ENCODE results near the gene COIL.

The COIL gene

DNA sequence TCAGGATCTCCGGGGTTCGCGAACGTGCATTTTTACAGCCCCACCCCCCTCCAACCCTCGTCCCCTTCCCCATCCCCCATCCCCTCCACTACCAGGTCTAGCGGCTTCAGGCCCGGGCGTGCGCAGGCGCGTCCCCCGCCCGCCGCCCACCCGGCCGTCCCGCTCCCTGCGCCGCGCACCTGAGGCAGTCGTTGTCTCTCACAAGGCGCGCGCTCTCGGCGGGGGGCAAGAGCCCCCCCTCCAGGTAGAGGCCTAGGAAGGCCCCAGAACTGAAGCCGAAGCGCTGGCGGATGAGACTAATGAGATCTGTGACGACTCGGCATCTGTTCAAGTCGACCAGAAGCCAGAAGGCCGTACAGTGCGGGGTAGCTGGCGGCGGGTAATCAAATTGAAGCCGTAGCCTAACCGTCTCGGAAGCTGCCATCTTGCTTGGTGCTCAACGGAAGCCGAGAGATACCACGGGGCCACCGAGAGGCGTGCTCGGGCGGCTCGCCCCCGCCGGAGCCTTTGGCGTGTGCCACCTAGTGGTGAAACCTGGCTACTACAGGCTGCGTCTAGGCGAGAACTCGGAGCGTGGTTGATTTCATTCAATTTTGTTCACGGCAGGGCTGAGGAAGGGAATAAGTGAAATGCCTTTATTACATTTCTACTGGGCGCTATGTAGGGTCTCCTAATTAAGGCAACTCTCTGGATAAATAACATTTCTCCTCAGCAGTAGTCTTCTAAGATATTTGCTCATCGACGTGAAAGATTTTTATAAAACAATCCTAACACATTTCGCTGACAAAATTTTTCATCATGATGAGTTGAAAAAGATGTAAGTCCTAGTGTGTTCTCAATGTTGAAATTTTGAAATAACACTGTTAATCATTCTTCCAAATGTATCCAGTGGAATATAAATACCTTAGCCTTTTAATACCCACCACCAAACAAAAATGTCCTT lies at the start of gene COIL:
Gene COIL, minus strand, starts transcription at position 455 of the 943 bp plus-strand sequence. Its CDS starts 31 bp downstream, at position 424.
- DNase-seq (peak; percentile 94), ATAC-seq (ENCODE audit: insufficient read depth, low read depth) (peak; percentile 96)
- Histone ChIP-seq H2AFZ (ENCODE audit: low read depth, low read length) (peak within 1 kb of the TSS; percentile 96), H3K9ac (ENCODE audit: low read depth, low read length) (peak within 1 kb of the TSS; percentile 98), H3K9me3 (ENCODE audit: insufficient read depth, low read length, severe bottlenecking) (no peaks in the 10 kb centered on the region), H3K79me2 (ENCODE audit: insufficient read depth, low read length) (peaks cover 48% of the 10 kb centered on the region), H3K36me3 (ENCODE audit: insufficient read depth, low read length) (peaks cover 17% of the 10 kb centered on the region; the same call in 1 of the 2 replicates), H3K4me2 (ENCODE audit: insufficient read depth, low read length) (peak within 1 kb of the TSS; percentile 64), H3K27me3 (ENCODE audit: insufficient read depth, low read length, poor library complexity) (no peaks in the 10 kb centered on the region), H4K20me1 (ENCODE audit: insufficient read depth, low read length) (peaks cover 8% of the 10 kb centered on the region), H3K4me1 (ENCODE audit: insufficient read depth, low read length) (peaks cover 44% of the 10 kb centered on the region), H3K4me3 (ENCODE audit: low read depth in 1 of 2, low read length in 2 of 2) (peak within 1 kb of the TSS; percentile 90), H3K27ac (ENCODE audit: low read length) (peak within 1 kb of the TSS; percentile 100)
- TF ChIP-seq CTCF (IDR thresholded peaks at IDR 0.05; ENCODE audit: borderline replicate concordance, extremely low read depth, low read length, poor library complexity, severe bottlenecking) (peak; percentile 99), EZH2 (IDR thresholded peaks at IDR 0.05; ENCODE audit: borderline replicate concordance, low read depth, low read length, severe bottlenecking) (no peak)

GRCh38 chr17:57010487-57010886 lies 49.6 kb upstream of the COIL start:
- Histone ChIP-seq H3K27ac (ENCODE audit: low read length) (no peak overlapping the region), H3K9me3 (ENCODE audit: insufficient read depth, low read length, severe bottlenecking) (no peaks in the 10 kb centered on the region), H2AFZ (ENCODE audit: low read depth, low read length) (no peak overlapping the region), H3K4me3 (ENCODE audit: low read depth in 1 of 2, low read length in 2 of 2) (no peak overlapping the region), H3K79me2 (ENCODE audit: insufficient read depth, low read length) (no peaks in the 10 kb centered on the region), H3K9ac (ENCODE audit: low read depth, low read length) (no peak overlapping the region), H3K4me1 (ENCODE audit: insufficient read depth, low read length) (peaks cover 2% of the 10 kb centered on the region; the same call in 1 of the 2 replicates), H3K27me3 (ENCODE audit: insufficient read depth, low read length, poor library complexity) (no peaks in the 10 kb centered on the region), H3K4me2 (ENCODE audit: insufficient read depth, low read length) (no peak overlapping the region), H4K20me1 (ENCODE audit: insufficient read depth, low read length) (no peaks in the 10 kb centered on the region), H3K36me3 (ENCODE audit: insufficient read depth, low read length) (peaks cover 4% of the 10 kb centered on the region; the same call in 1 of the 2 replicates)
- ATAC-seq (ENCODE audit: insufficient read depth, low read depth) (no peak), DNase-seq (no peak)
- TF ChIP-seq EZH2 (IDR thresholded peaks at IDR 0.05; ENCODE audit: borderline replicate concordance, low read depth, low read length, severe bottlenecking), result no peak
- TF ChIP-seq CTCF (IDR thresholded peaks at IDR 0.05; ENCODE audit: borderline replicate concordance, extremely low read depth, low read length, poor library complexity, severe bottlenecking), result no peak

- no peaks in the 10 kb centered on the region for H4K20me1 ChIP-seq (ENCODE audit: insufficient read depth, low read length)
- no peaks in the 10 kb centered on the region for H3K79me2 ChIP-seq (ENCODE audit: insufficient read depth, low read length)
- no peaks in the 10 kb centered on the region for H3K9me3 ChIP-seq (ENCODE audit: insufficient read depth, low read length, severe bottlenecking)
- H2AFZ ChIP-seq (ENCODE audit: low read depth, low read length), result 0 out of 2 replicates have a peak overlapping the region, but pooled peaks have one; percentile 19
- TF ChIP-seq CTCF (IDR thresholded peaks at IDR 0.05; ENCODE audit: borderline replicate concordance, extremely low read depth, low read length, poor library complexity, severe bottlenecking), result peak; percentile 85
- no peak for TF ChIP-seq EZH2 (IDR thresholded peaks at IDR 0.05; ENCODE audit: borderline replicate concordance, low read depth, low read length, severe bottlenecking)
- peaks cover 2% of the 10 kb centered on the region; the same call in 1 of the 2 replicates for H3K4me1 ChIP-seq (ENCODE audit: insufficient read depth, low read length)
- H3K36me3 ChIP-seq (ENCODE audit: insufficient read depth, low read length), result peaks cover 4% of the 10 kb centered on the region; the same call in 1 of the 2 replicates
- ATAC-seq (ENCODE audit: insufficient read depth, low read depth) (peak; percentile 89), DNase-seq (peak; percentile 56)
- no peak overlapping the region for H3K27ac ChIP-seq (ENCODE audit: low read length)
- H3K27me3 ChIP-seq (ENCODE audit: insufficient read depth, low read length, poor library complexity), result no peaks in the 10 kb centered on the region
- no peak overlapping the region for H3K9ac ChIP-seq (ENCODE audit: low read depth, low read length)
- no peak overlapping the region for H3K4me2 ChIP-seq (ENCODE audit: insufficient read depth, low read length)
- no peak overlapping the region for H3K4me3 ChIP-seq (ENCODE audit: low read depth in 1 of 2, low read length in 2 of 2)
These were observed 49.0 kb upstream of the COIL start for GRCh38 chr17:57009737-57010445.

Data from DND-41 (cell line).